GM19397 (cell line): ENCODE data around the gene SLC17A3.

ENCODE experiments used
- ATAC-seq: cut with Tn5 transposase; IDR thresholded peaks from one replicate; pipeline ENCODE4 v1.9.1; 2021; ENCODE audit warnings: mild to moderate bottlenecking, moderate library complexity; ENCODE audit not compliant: unreplicated experiment

The SLC17A3 gene

GRCh38 chr6:25889877-25890853 is 16.1 kb upstream of the SLC17A3 start:
- ATAC-seq: no peak

GRCh38 chr6:25888626-25889025 is 14.6 kb upstream of the SLC17A3 start:
- ATAC-seq: no peak

- no peak for ATAC-seq
Measured at GRCh38 chr6:25886066-25886465, 12.0 kb upstream of the SLC17A3 start.

- ATAC-seq: no peak
Measured at GRCh38 chr6:25883991-25884390, 9.9 kb upstream of the SLC17A3 start.

- ATAC-seq: no peak
Measured at GRCh38 chr6:25883536-25883935, 9.5 kb upstream of the SLC17A3 start.

GRCh38 chr6:25882051-25882496 is 8.0 kb upstream of the SLC17A3 start:
- ATAC-seq: no peak

- ATAC-seq: no peak
Measured at GRCh38 chr6:25880601-25881000, 6.6 kb upstream of the SLC17A3 start.

- no peak for ATAC-seq
Measured at GRCh38 chr6:25878721-25879322, 4.8 kb upstream of the SLC17A3 start.

- no peak for ATAC-seq
Measured at GRCh38 chr6:25875926-25876602, 2.0 kb upstream of the SLC17A3 start.

- ATAC-seq: no peak
Measured at GRCh38 chr6:25875563-25875905, 1.5 kb upstream of the SLC17A3 start.

GRCh38 chr6:25874822-25875562 is 949 bp upstream of the SLC17A3 start:
- ATAC-seq: no peak

GRCh38 chr6:25872814-25873213 is 1.2 kb downstream of the SLC17A3 start:
- ATAC-seq: no peak

GRCh38 chr6:25869840-25870239 is 4.2 kb downstream of the SLC17A3 start:
- no peak for ATAC-seq

- ATAC-seq: no peak
Measured at GRCh38 chr6:25868436-25869183, 5.4 kb downstream of the SLC17A3 start.

- no peak for ATAC-seq
Measured at GRCh38 chr6:25866011-25866410, 8.0 kb downstream of the SLC17A3 start.

- ATAC-seq: no peak
Measured at GRCh38 chr6:25863360-25863759, 10.7 kb downstream of the SLC17A3 start.

- no peak for ATAC-seq
Measured at GRCh38 chr6:25862199-25862598, 11.8 kb downstream of the SLC17A3 start.

GRCh38 chr6:25852756-25853155 is 21.3 kb downstream of the SLC17A3 start:
- no peak for ATAC-seq

- ATAC-seq: no peak
Measured at GRCh38 chr6:25851961-25852360, 22.1 kb downstream of the SLC17A3 start.

- no peak for ATAC-seq
Measured at GRCh38 chr6:25844518-25844917, 29.5 kb downstream of the SLC17A3 start.
